ENCODE data around the gene ENPP7. TPM values are rescaled to one million over a fixed set of nuclear protein-coding genes. Genes with fewer than 3 reads are reported as not detected.
"Not testable (repeated sequence)": the region's sequence is repeated elsewhere in the genome, so short reads cannot be mapped to it uniquely, and the experiment has no call there.

The ENPP7 gene
- polyA plus RNA-seq, 3 donors, result not detected

DNA sequence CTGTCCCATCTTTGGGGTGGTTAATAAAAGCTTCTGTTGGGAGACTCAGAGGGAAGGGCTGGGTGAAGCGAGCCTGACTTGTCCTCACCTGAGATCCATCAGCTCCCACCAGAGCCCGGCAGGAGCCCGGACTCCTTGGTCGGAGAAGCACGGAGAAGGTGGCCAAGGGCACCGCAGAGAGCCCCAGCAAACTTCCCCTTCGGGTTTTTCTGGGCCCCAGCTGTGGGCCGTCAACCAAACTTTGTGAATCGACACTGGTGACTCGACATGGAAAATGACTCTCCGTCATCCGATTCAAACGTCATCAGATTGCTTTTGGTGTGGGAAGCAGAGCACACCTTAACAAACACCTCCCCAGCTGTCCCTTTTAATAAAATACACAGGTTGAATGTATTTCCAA is 21.4 kb downstream of the ENPP7 start:
- peaks cover 0 to 6% (median 0%) of the 10 kb centered on the region in 7 donors for H3K9me3 Mint-ChIP-seq
- H3K79me2 ChIP-seq (ENCODE audit: insufficient read depth, low read length), result no peaks in the 10 kb centered on the region
- DNase-seq, result peak in 1 of 3 donors; percentile 60
- H3K27ac Mint-ChIP-seq, result no peak overlapping the region
- H3K4me3 ChIP-seq (replicated peaks in 1 of 3; ENCODE audit: low read depth in 2 of 3, low read length in 3 of 3), result no peak overlapping the region
- no peaks in the 10 kb centered on the region for H4K20me1 ChIP-seq (ENCODE audit: insufficient read depth, low read length)
- WGBS (ENCODE audit: insufficient coverage), result 16% methylated on average over 8 of the region's 13 CpGs
- no peak overlapping the region for H3K27ac ChIP-seq (ENCODE audit: low read depth in 1 of 2, low read length in 2 of 2)
- peaks cover 32 to 52% of the 10 kb centered on the region in 2 donors for H3K27me3 ChIP-seq (ENCODE audit: control insufficient read depth in 2 of 2, insufficient read depth in 2 of 2, low read length in 2 of 2)
- peak overlapping the region in 1 of 2 donors; percentile 64 for H3K4me3 Mint-ChIP-seq
- no peaks in the 10 kb centered on the region for H3K36me3 Mint-ChIP-seq
- no peak overlapping the region for H3K4me2 ChIP-seq (replicated peaks; ENCODE audit: extremely low read depth, low read length, poor library complexity, severe bottlenecking)
- TF ChIP-seq, protein P1, sequence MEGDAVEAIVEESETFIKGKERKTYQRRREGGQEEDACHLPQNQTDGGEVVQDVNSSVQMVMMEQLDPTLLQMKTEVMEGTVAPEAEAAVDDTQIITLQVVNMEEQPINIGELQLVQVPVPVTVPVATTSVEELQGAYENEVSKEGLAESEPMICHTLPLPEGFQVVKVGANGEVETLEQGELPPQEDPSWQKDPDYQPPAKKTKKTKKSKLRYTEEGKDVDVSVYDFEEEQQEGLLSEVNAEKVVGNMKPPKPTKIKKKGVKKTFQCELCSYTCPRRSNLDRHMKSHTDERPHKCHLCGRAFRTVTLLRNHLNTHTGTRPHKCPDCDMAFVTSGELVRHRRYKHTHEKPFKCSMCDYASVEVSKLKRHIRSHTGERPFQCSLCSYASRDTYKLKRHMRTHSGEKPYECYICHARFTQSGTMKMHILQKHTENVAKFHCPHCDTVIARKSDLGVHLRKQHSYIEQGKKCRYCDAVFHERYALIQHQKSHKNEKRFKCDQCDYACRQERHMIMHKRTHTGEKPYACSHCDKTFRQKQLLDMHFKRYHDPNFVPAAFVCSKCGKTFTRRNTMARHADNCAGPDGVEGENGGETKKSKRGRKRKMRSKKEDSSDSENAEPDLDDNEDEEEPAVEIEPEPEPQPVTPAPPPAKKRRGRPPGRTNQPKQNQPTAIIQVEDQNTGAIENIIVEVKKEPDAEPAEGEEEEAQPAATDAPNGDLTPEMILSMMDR (IDR thresholded peaks at IDR 0.05), result no peak
- peaks cover 45 to 67% (median 58%) of the 10 kb centered on the region in 3 donors for H3K27me3 Mint-ChIP-seq (ENCODE audit: low read depth in 3 of 3)
- peaks cover 5% of the 10 kb centered on the region for H3K4me1 Mint-ChIP-seq
- H3K9me3 ChIP-seq (replicated peaks in 1 of 2; ENCODE audit: control insufficient read depth in 1 of 2, insufficient read depth in 1 of 2, low read length in 2 of 2), result no peaks in the 10 kb centered on the region
- H3K4me1 ChIP-seq (ENCODE audit: control insufficient read depth in 1 of 2, insufficient read depth in 2 of 2, low read length in 2 of 2), result no peaks in the 10 kb centered on the region
- no peaks in the 10 kb centered on the region for H3K36me3 ChIP-seq (replicated peaks in 1 of 2; ENCODE audit: control insufficient read depth in 1 of 2, insufficient read depth in 2 of 2, low read length in 2 of 2)
- H2AFZ ChIP-seq (ENCODE audit: insufficient read depth, low read depth, low read length, poor library complexity, severe bottlenecking), result no peak overlapping the region
- intact Hi-C loops (cut with micrococcal nuclease), result no loop called here
- no peak overlapping the region for H3K9ac ChIP-seq (ENCODE audit: insufficient read depth, low read length, poor library complexity, severe bottlenecking)

DNA sequence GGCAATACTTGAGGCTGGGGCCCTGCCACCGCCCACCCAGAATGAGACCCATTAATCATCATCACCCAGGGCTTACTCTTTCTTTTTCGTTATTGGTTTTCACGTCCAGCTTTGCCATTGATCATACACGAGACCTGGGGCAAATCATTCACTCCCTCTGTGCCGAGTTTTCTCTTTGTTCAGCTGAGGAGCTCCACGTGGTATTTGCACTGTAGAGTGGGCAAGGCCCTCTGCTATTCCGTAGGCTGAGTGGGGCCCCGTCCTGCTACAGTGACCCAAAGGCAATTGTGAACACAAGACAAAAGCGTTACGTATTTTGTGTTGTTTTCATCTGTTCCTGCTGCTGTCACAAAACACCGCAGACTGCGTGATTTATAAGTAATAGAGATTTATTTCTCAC is 23.6 kb downstream of the ENPP7 start:
- Histone ChIP-seq H3K4me3 (replicated peaks in 1 of 3; ENCODE audit: low read depth in 2 of 3, low read length in 3 of 3) (no peak overlapping the region), H3K9me3 (replicated peaks in 1 of 2; ENCODE audit: control insufficient read depth in 1 of 2, insufficient read depth in 1 of 2, low read length in 2 of 2) (no peaks in the 10 kb centered on the region), H3K27ac (ENCODE audit: low read depth in 1 of 2, low read length in 2 of 2) (no peak overlapping the region), H4K20me1 (ENCODE audit: insufficient read depth, low read length) (no peaks in the 10 kb centered on the region), H3K4me1 (ENCODE audit: control insufficient read depth in 1 of 2, insufficient read depth in 2 of 2, low read length in 2 of 2) (no peaks in the 10 kb centered on the region), H3K4me2 (replicated peaks; ENCODE audit: extremely low read depth, low read length, poor library complexity, severe bottlenecking) (no peak overlapping the region), H3K27me3 (ENCODE audit: control insufficient read depth in 2 of 2, insufficient read depth in 2 of 2, low read length in 2 of 2) (peaks cover 16 to 33% of the 10 kb centered on the region in 2 donors), H3K79me2 (ENCODE audit: insufficient read depth, low read length) (no peaks in the 10 kb centered on the region), H2AFZ (ENCODE audit: insufficient read depth, low read depth, low read length, poor library complexity, severe bottlenecking) (no peak overlapping the region), H3K9ac (ENCODE audit: insufficient read depth, low read length, poor library complexity, severe bottlenecking) (no peak overlapping the region), H3K36me3 (replicated peaks in 1 of 2; ENCODE audit: control insufficient read depth in 1 of 2, insufficient read depth in 2 of 2, low read length in 2 of 2) (no peaks in the 10 kb centered on the region)
- H3K9me3 Mint-ChIP-seq, result peaks cover 0 to 5% (median 0%) of the 10 kb centered on the region in 7 donors
- H3K27ac Mint-ChIP-seq, result no peak overlapping the region
- H3K36me3 Mint-ChIP-seq, result no peaks in the 10 kb centered on the region
- peaks cover 2% of the 10 kb centered on the region for H3K4me1 Mint-ChIP-seq
- intact Hi-C loops (cut with micrococcal nuclease), result no loop called here
- WGBS (ENCODE audit: insufficient coverage), result 84% methylated on average over 11 of the region's 12 CpGs
- peaks cover 34 to 55% (median 49%) of the 10 kb centered on the region in 3 donors for H3K27me3 Mint-ChIP-seq (ENCODE audit: low read depth in 3 of 3)
- no peak overlapping the region for H3K4me3 Mint-ChIP-seq
- TF ChIP-seq, protein P1 (IDR thresholded peaks at IDR 0.05), result no peak
- DNase-seq, result no peak

DNA sequence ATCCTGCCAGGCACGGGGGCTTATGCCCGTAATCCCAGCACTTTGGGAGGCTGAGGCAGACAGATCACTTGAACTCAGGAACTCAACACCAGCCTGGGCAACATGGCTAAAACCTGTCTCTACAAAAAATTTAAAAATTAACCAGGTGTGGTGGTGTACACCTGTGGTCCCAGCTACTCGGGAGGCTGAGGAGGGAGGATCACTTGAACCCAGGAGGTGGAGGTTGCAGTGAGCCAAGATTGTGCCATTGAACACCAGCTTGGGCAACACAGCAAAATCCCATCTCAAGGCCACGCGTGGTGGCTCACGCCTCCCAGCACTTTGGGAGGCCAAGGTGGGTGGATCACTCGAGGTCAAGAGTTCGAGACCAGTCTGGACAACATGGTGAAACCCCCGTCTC is 24.2 kb downstream of the ENPP7 start:
- H3K9ac ChIP-seq (ENCODE audit: insufficient read depth, low read length, poor library complexity, severe bottlenecking); H2AFZ ChIP-seq (ENCODE audit: insufficient read depth, low read depth, low read length, poor library complexity, severe bottlenecking); DNase-seq; H3K4me2 ChIP-seq (replicated peaks; ENCODE audit: extremely low read depth, low read length, poor library complexity, severe bottlenecking); H3K9me3 ChIP-seq (replicated peaks in 1 of 2; ENCODE audit: control insufficient read depth in 1 of 2, insufficient read depth in 1 of 2, low read length in 2 of 2); H3K36me3 ChIP-seq (replicated peaks in 1 of 2; ENCODE audit: control insufficient read depth in 1 of 2, insufficient read depth in 2 of 2, low read length in 2 of 2); H3K9me3 Mint-ChIP-seq; H3K27ac ChIP-seq (ENCODE audit: low read depth in 1 of 2, low read length in 2 of 2); H3K4me3 Mint-ChIP-seq; H4K20me1 ChIP-seq (ENCODE audit: insufficient read depth, low read length); H3K4me1 ChIP-seq (ENCODE audit: control insufficient read depth in 1 of 2, insufficient read depth in 2 of 2, low read length in 2 of 2); H3K4me3 ChIP-seq (replicated peaks in 1 of 3; ENCODE audit: low read depth in 2 of 3, low read length in 3 of 3); intact Hi-C loops (cut with micrococcal nuclease); H3K4me1 Mint-ChIP-seq; H3K36me3 Mint-ChIP-seq; H3K79me2 ChIP-seq (ENCODE audit: insufficient read depth, low read length); H3K27ac Mint-ChIP-seq: not testable (repeated sequence)
- H3K27me3 ChIP-seq (ENCODE audit: control insufficient read depth in 2 of 2, insufficient read depth in 2 of 2, low read length in 2 of 2), result peaks cover 11 to 27% of the 10 kb centered on the region in 2 donors
- peaks cover 29 to 51% (median 45%) of the 10 kb centered on the region in 3 donors for H3K27me3 Mint-ChIP-seq (ENCODE audit: low read depth in 3 of 3)
- WGBS (ENCODE audit: insufficient coverage), result 94% methylated on average over 6 of the region's 9 CpGs
